Adrenal gland (tissue), 5 donors: ENCODE results near the gene HEPH.

Experiments
- POLR2A ChIP-seq, 2 donors: fragments of 450-650 bp; IDR thresholded peaks; one replicate each; pipeline ENCODE4 v1.6.1; 2017; ENCODE audit warnings: antibody characterized with exemption in 2 of 2, mild to moderate bottlenecking in 2 of 2, moderate library complexity in 1 of 2
- TF ChIP-seq, protein P1 (sequence below), 6 experiments: fragments of 450-650 bp in 4 of 6; fragments of 200-600 bp in 2 of 6; sonication (generic) in 1 of 6; IDR thresholded peaks; 1 replicate in 5 of 6; 2 replicates in 1 of 6; pipeline versions ENCODE4 v1.5.1 to v1.8.0; 2016 to 2021; ENCODE audit warnings: antibody characterized with exemption in 6 of 6, mild to moderate bottlenecking in 2 of 6, moderate library complexity in 1 of 6
- donor health status: DM: no; HTN: no; CAD: no.

DNA sequence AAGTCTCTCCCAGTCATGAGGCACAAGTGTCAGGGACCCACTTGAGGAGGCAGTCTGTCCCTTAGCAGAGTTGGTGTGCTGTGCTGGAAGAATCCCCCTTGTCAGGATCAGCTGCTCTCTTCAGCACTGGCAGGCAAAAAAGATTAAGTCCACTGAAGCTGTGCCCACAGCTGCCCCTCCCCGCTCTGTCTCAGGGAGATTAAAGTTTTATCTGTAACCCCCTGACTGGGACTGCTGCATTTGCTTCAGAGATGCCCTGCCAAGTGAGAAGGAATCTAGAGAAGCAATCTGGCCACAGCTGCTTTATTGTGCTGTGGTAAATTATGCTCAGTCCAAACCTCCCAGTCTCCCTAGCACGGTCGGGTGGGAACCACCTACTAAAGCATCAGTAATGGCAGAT lies 37.4 kb upstream of the HEPH start:
- TF ChIP-seq, protein P1, sequence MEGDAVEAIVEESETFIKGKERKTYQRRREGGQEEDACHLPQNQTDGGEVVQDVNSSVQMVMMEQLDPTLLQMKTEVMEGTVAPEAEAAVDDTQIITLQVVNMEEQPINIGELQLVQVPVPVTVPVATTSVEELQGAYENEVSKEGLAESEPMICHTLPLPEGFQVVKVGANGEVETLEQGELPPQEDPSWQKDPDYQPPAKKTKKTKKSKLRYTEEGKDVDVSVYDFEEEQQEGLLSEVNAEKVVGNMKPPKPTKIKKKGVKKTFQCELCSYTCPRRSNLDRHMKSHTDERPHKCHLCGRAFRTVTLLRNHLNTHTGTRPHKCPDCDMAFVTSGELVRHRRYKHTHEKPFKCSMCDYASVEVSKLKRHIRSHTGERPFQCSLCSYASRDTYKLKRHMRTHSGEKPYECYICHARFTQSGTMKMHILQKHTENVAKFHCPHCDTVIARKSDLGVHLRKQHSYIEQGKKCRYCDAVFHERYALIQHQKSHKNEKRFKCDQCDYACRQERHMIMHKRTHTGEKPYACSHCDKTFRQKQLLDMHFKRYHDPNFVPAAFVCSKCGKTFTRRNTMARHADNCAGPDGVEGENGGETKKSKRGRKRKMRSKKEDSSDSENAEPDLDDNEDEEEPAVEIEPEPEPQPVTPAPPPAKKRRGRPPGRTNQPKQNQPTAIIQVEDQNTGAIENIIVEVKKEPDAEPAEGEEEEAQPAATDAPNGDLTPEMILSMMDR (IDR thresholded peaks at IDR 0.05), result no peak
- no peak for TF ChIP-seq POLR2A (IDR thresholded peaks at IDR 0.05)
